Stomach (tissue), 9 donors: ENCODE measurements around the gene HYAL1. TPM values are rescaled to one million over a fixed set of nuclear protein-coding genes. Genes with fewer than 3 reads are reported as not detected.

Experiments
- DNase-seq, 2 donors: peaks; one replicate each; pipeline versions ENCODE4 v3.0.0 to v3.0.0-alpha.2; 2013 to 2019
- H3K27ac ChIP-seq, 5 donors: fragments of 200-600 bp in 4 of 5; sonication (generic) in 4 of 5; one replicate each; pipeline ENCODE4 v1.5.1; 2013 to 2019; ENCODE audit warnings: mild to moderate bottlenecking in 1 of 5, moderate library complexity in 1 of 5
- H3K27me3 ChIP-seq, 3 donors: fragments of 200-600 bp; sonication (generic); one replicate each; pipeline ENCODE4 v1.5.1; 2017 to 2019; ENCODE audit warnings: mixed run types in 1 of 3
- H3K36me3 ChIP-seq, 4 donors: fragments of 200-600 bp; sonication (generic); 1 replicate in 3 of 4; 2 replicates in 1 of 4; pipeline ENCODE4 v1.5.1; 2016 to 2019
- H3K4me1 ChIP-seq, 4 donors: fragments of 200-600 bp; sonication (generic); one replicate each; pipeline ENCODE4 v1.5.1; 2016 to 2019
- H3K4me3 ChIP-seq, 4 donors: fragments of 200-600 bp; sonication (generic) in 3 of 4; one replicate each; pipeline ENCODE4 v1.5.1; 2016 to 2019; ENCODE audit warnings: mild to moderate bottlenecking in 1 of 4
- H3K9me3 ChIP-seq, 4 donors: fragments of 200-600 bp; sonication (generic); one replicate each; pipeline ENCODE4 v1.5.1; 2016 to 2019
- CTCF ChIP-seq, 7 experiments: fragments of 450-650 bp in 4 of 7; fragments of 200-600 bp in 3 of 7; sonication (generic) in 3 of 7; IDR thresholded peaks; one replicate each; pipeline ENCODE4 v1.5.1; 2016 to 2019; ENCODE audit warnings: antibody characterized with exemption in 7 of 7, control low read depth in 2 of 7, mild to moderate bottlenecking in 1 of 7
- EP300 ChIP-seq: sonication (generic); formaldehyde crosslinking; IDR thresholded peaks from one replicate; pipeline ENCODE4 v1.6.1; 2017; ENCODE audit warnings: antibody characterized with exemption
- POLR2A ChIP-seq, 4 donors: fragments of 450-650 bp; IDR thresholded peaks; one replicate each; pipeline ENCODE4 v1.6.1; 2016; ENCODE audit warnings: antibody characterized with exemption in 4 of 4, control low read depth in 2 of 4, mild to moderate bottlenecking in 1 of 4, moderate library complexity in 1 of 4
- POLR2AphosphoS5 ChIP-seq, 3 donors: sonication (generic); formaldehyde crosslinking; IDR thresholded peaks; one replicate each; pipeline ENCODE4 v1.6.1; 2016; ENCODE audit warnings: antibody characterized with exemption in 3 of 3
- WGBS, 5 donors: extraction: QIAGEN DNeasy Blood & Tissue Kit in 3 of 5; methylation state at CpG; one replicate each; pipeline versions ENCODE4 v1.1.5 to v1.1.7; 2013 to 2018; 5-methylcytosine and 5-hydroxymethylcytosine counted together
- intact Hi-C: fragments of 100-400 bp; cut with DNase I; formaldehyde crosslinking; loops from one replicate; pipeline ENCODE4 v1.15.1; 2023; ENCODE audit warnings: low total_unique reads
- polyA plus RNA-seq, 3 donors: library from polyadenylated mRNA; stranded (reverse); fragments of 200-250 nt; gene quantifications; one replicate each; pipeline ENCODE4 v1.2.3, GENCODE V29; 2013
- total RNA-seq, 5 donors: library from RNA; depleted of rRNA; stranded (reverse); fragments of >200 nt; gene quantifications; one replicate each; pipeline versions ENCODE4 v1.1.0 to v1.2.3, GENCODE V29; 2014 to 2016
- donor health status: healthy with polysubstance abuse.
- donor health status: Bipolar disorder and iron deficiency.
- donor health status: healthy.

Gene HYAL1
- total and polyA plus RNA-seq, 8 donors = 1.8 to 38.4 (median 6.3) TPM; not detected in 1

DNA sequence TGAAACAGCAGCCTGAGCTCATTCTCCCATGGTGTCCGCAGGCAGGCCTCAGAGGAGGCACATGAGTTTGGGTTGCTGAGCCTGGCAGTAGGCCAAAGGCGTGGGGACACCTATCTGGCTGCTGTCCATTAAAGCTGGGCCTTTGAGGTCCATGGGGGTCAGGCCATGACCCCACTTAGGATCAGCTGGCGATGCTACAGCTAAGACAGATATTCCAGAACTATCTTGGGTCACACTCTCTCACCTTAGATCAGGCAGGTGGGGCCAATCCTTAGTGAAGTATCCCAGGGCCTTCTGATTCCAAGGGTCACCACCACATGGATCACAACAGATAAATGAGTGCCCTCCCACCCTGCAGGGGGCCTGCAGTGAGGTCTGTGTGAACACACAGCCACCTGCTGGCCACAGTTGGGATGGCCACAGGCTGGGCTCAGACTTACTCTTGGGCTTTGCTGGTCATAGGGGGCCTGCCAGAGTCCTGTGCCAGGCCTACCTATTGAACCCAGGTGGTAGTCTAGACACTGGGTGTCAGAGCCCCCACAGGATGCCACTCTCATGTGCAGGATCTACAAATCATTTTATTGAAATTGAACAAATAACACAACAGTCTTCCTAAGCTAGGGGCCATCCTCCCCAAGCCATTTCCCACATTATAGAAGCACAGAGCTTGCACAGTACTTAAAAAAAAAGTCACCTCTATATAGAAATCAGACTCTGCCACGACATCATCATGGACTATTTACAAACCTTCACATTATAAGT is 21.2 kb upstream of the HYAL1 start:
- no peaks in the 10 kb centered on the region for H3K27me3 ChIP-seq
- peaks cover 41 to 86% (median 71%) of the 10 kb centered on the region in 4 donors for H3K4me1 ChIP-seq
- peaks cover 14 to 30% (median 25%) of the 10 kb centered on the region in 4 donors for H3K36me3 ChIP-seq
- TF ChIP-seq POLR2AphosphoS5 (IDR thresholded peaks at IDR 0.05) (peak in 1 of 3 donors; percentile 5), CTCF (IDR thresholded peaks at IDR 0.05) (peak in 5 of 7 experiments; percentile 80 to 89 (median 83)), EP300 (no peak), POLR2A (IDR thresholded peaks at IDR 0.05) (no peak)
- WGBS, 5 donors = 43 to 47% (median 45%) methylated on average over 4 of the region's 4 CpGs
- H3K27ac ChIP-seq = peak overlapping the region; percentile 33 to 96 (median 95)
- no peak overlapping the region for H3K4me3 ChIP-seq
- intact Hi-C loops = no loop called here
- no peaks in the 10 kb centered on the region for H3K9me3 ChIP-seq
- peak; percentile 69 to 87 for DNase-seq

GRCh38 chr3:50323614-50324199 is 20.3 kb upstream of the HYAL1 start:
- H3K27me3 ChIP-seq = no peaks in the 10 kb centered on the region
- H3K4me1 ChIP-seq = peaks cover 49 to 88% (median 74%) of the 10 kb centered on the region in 4 donors
- 54 to 67% (median 63%) methylated on average over 3 to 5 of the region's 5 CpGs for WGBS, 5 donors
- H3K36me3 ChIP-seq = peaks cover 11 to 33% (median 28%) of the 10 kb centered on the region in 4 donors
- intact Hi-C loops = no loop called here
- peak overlapping the region; percentile 91 to 96 (median 95) for H3K27ac ChIP-seq
- peak in 1 of 2 donors; percentile 68 for DNase-seq
- H3K9me3 ChIP-seq = no peaks in the 10 kb centered on the region
- peak in 2 of 3 donors; percentile 49 to 54 for TF ChIP-seq POLR2AphosphoS5 (IDR thresholded peaks at IDR 0.05)
- no peak for TF ChIP-seq POLR2A (IDR thresholded peaks at IDR 0.05)
- no peak for TF ChIP-seq EP300
- peak in 1 of 7 experiments; percentile 11 for TF ChIP-seq CTCF (IDR thresholded peaks at IDR 0.05)
- H3K4me3 ChIP-seq = no peak overlapping the region

GRCh38 chr3:50323092-50323600 is 19.8 kb upstream of the HYAL1 start:
- Histone ChIP-seq H3K36me3 (peaks cover 14 to 38% (median 32%) of the 10 kb centered on the region in 4 donors), H3K9me3 (no peaks in the 10 kb centered on the region), H3K27me3 (no peaks in the 10 kb centered on the region), H3K27ac (peak overlapping the region; percentile 91 to 96 (median 95)), H3K4me1 (peaks cover 55 to 88% (median 75%) of the 10 kb centered on the region in 4 donors), H3K4me3 (no peak overlapping the region)
- 28 to 49% (median 35%) methylated on average over 4 of the region's 4 CpGs for WGBS, 5 donors
- intact Hi-C loops = no loop called here
- peak in 1 of 2 donors; percentile 75 for DNase-seq
- TF ChIP-seq POLR2AphosphoS5 (IDR thresholded peaks at IDR 0.05) = no peak
- TF ChIP-seq POLR2A (IDR thresholded peaks at IDR 0.05) = no peak
- no peak for TF ChIP-seq CTCF (IDR thresholded peaks at IDR 0.05)
- no peak for TF ChIP-seq EP300

GRCh38 chr3:50322386-50323091 is 19.2 kb upstream of the HYAL1 start, which contains the start of gene HYAL2:
Gene HYAL2, minus strand, starts transcription at chr3:50322745. Its CDS starts 2,256 bp downstream, at chr3:50320489.
- TF ChIP-seq CTCF (IDR thresholded peaks at IDR 0.05) = no peak
- no peak for TF ChIP-seq EP300
- peak in 2 of 3 donors; percentile 11 to 60 for TF ChIP-seq POLR2AphosphoS5 (IDR thresholded peaks at IDR 0.05)
- Histone ChIP-seq H3K36me3 (peaks cover 16 to 43% (median 38%) of the 10 kb centered on the region in 4 donors), H3K4me3 (peak within 1 kb of the TSS; percentile 82 to 92 (median 86)), H3K9me3 (no peaks in the 10 kb centered on the region), H3K27me3 (no peaks in the 10 kb centered on the region), H3K27ac (peak within 1 kb of the TSS; percentile 91 to 96 (median 95)), H3K4me1 (peaks cover 60 to 92% (median 78%) of the 10 kb centered on the region in 4 donors)
- WGBS, 5 donors = 17 to 38% (median 30%) methylated on average over 20 to 31 of the region's 31 CpGs
- DNase-seq = peak; percentile 67 to 69
- intact Hi-C loops = no loop called here
